HG03108 (cell line): ENCODE results near the gene PLD1.
"Not testable (repeated sequence)": the region's sequence is repeated elsewhere in the genome, so short reads cannot be mapped to it uniquely, and the experiment has no call there.

Source experiments
- ATAC-seq: cut with Tn5 transposase; IDR thresholded peaks from one replicate; pipeline ENCODE4 v1.9.1; 2021; ENCODE audit warnings: moderate library complexity; ENCODE audit not compliant: unreplicated experiment

Gene PLD1

DNA sequence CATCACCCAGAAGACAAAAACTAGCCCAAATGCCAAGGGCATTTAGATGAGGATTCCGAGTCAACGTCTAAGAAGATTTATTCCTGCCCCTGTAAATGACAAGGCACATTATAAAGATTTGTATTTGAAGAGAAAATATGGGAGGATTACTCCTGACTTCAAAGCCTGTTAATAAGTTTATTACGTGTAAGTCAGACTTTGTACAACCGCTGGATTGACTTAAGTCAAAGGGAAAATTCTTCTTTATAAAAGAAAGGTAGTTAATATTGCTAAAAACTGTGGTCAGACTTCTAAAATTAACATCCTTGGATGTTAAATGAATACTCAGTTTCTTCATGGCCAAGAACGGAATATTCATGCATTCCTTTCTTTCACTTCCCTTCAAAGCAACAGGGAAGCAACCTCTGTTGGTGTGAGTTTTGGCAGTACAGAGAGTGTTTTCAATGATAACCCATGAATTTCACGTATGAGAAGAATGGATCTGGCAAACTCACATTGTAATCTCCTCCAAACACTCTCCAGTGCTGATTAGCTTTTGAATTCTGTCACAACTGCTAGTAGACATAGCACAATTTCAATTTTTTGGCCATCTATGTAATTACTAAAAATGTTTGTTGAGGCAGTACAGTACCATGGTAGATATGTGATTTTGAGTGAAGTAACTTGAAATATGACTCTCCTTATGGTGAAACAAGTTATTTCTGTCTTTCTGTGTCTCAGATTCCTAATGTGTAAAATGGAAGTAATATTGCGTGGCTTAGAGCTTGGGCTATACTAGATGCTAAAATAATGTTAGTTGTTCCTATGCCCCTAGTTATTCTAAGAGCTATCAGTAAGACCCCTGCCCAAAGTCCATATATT lies 62.0 kb downstream of the PLD1 start:
- no peak for ATAC-seq

DNA sequence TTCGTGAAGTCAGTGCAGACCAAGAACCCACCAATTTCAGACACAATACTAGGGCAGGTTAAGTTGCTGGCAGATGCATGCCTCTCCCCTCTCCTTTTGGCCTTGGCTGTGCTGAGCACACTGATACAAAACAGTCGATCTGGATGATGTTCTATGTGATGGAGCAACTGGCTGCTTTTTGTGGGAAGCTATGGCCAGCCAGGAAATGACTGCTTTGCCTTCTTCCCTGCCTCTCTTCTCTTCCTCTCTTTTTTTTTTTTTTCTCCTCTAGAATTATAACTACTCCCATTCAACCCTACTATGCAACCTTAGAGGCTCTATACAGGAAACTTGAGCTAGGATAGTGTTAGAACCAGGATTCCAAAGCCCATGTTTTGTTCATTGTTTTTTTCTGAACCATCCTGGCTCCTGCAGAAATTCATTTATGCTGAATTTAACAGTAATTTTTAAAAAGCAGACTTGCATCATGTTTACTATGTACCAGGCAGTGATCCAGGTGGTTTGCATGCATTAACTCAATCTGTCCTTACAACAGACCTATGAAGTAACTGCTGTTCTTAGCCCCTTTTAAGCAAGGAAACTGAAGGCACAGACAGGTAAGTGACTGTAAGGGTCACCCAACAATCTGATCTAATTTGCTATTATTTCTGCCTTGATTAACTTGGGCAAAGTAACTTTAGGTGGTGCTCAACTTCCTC lies 62.9 kb downstream of the PLD1 start:
- ATAC-seq, result no peak

GRCh38 chr3:171746320-171747222 lies 63.7 kb downstream of the PLD1 start:
- ATAC-seq, result not testable (repeated sequence)

GRCh38 chr3:171745577-171746319 lies 64.5 kb downstream of the PLD1 start:
- ATAC-seq, result no peak

DNA sequence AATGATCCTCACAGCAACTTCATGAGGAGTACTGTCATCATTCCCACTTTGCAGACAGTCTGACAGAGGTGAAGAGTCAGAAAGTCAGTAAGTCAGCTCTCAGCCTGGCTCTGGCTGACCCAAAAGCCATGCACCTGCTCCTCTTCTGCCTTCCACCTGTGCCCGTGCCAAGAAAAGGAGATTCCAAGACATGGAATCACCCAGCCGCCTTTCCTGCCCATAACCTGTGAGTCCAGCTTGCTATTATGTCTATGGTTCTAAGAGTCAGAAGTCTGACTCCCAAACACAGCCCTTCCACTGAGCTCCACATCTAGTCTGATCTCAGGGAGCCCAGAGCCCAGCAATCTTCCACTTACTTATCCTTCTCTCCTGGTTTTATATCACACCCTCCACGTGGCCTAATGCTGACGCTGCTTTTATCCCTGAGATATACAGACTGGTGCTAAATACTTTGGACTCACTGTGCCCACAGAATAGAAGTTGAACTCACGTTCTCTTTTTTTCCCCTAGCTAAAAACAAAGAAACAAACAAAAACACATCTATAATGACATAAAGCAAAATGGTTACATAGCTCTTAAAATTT lies 66.0 kb downstream of the PLD1 start:
- no peak for ATAC-seq

DNA sequence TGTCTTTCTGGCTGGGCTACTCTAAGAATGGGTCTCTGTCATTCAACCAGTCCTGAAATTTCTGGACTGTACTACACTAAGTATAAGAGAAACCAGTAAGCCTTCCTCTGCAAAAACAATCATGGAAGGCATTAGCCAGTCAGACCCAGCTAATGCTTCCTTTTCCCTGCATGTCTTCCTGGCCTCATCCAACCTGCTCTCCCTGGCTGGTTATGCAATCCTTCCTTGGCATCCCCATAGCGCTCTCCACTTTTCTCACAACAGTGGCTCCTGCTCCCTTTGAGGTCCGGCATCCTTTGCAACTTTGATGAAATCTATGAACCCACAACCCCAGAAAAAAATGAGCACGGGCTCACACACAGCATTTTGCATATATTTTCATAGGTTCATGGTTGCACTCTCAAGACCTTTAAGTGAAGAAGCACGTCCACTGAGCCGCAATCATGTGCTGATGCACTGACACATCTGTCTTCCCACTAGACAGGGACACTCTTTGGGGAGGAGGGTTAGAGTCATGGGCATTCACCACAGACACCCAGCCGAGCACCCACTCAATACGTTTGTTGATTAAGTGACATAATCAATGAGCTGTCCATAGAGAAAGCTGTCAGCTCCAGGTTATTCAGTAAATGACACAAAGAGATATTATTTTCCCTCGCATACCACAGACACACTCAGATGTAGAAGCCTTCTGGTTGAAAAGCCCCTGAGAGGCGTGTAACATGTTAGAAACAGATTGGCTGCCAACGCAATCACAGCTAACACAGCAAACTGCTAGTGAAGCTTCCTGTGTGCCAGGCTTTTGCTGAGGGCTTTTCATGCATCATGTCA lies 66.7 kb downstream of the PLD1 start:
- no peak for ATAC-seq

DNA sequence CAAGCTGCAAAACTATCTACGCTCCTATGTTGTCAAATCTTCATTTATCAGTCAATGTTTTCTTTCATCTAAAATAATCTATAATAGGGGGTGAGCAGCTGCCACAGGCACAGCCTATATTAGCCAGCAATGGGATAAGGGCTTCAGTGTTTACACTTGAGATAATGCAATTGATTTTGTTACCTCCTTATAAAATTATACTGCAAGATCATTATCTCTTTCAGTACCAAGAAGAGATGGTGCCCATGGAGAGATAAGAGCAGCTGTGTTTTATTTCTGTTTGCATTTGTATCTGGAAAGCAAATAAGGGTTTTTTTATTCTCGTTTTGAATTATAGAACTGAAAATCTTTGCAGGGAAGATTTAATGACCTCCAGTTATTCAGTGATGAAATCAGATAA lies 68.9 kb downstream of the PLD1 start:
- no peak for ATAC-seq

GRCh38 chr3:171736556-171736955 lies 73.7 kb downstream of the PLD1 start:
- no peak for ATAC-seq

- no peak for ATAC-seq
These were observed 76.7 kb downstream of the PLD1 start for GRCh38 chr3:171733561-171733960.

DNA sequence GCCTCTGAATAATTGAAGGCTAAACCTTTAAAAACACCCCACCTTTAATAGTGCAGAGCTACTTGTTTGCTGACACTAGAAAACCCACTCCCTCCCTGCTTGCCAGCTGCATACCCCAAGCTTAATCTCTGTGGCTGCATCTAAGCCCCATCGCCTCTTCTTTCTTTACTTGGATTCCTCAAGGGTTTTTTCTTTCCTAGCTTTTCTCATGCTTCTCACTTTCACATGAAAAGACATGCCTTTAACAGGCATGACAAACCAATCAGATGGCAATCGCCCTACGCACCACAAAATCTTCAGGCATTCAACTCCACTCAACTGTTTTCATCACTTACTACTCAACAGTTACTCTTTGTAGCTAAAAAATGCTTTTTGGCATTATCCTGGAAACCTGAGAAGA lies 77.5 kb downstream of the PLD1 start:
- ATAC-seq, result no peak

GRCh38 chr3:171731691-171732090 lies 78.6 kb downstream of the PLD1 start:
- no peak for ATAC-seq

DNA sequence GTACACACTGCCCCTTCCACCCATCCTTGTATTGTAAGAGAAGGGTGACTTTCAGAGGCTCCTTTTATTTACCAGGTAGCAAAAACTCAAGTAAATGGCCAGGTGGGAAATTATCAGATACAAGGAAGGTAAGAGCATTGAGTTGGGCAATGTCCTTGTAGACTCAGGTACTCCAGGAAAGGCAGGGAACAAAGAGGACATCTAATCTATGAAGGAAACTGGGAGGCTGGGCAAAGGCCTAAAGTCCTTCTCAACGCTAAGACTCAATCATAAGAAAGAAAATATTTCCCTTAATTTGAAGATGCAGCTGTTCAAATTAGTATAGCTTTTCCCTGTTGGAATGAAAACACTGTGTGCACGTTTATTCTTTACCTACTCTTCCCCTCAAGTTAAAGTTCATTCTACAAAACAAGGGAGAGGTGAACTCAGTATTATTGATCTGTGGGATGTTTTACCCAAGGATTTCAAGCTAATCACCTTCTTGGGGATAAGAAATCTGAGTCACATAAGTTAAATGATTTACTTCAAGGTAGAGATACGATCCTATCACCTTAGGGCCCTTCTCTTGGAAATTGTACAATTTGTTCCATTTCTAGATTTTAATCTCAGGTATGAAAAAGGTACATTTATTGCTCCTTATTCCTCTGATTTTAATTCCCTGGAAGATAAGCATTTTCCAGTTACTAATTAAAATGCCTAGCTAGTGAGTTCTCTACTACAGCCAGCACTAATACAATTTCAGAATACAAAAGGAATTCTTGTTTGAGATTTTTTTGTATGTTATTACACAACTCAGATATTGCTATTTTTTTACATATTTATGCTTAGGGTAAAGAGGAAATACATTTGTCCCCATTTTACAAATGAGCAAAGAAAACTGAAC lies 80.6 kb downstream of the PLD1 start:
- ATAC-seq, result no peak

- ATAC-seq, result no peak
These were observed 83.0 kb downstream of the PLD1 start for GRCh38 chr3:171727288-171727687.

- ATAC-seq, result no peak
These were observed 91.6 kb downstream of the PLD1 start for GRCh38 chr3:171718493-171719185.

GRCh38 chr3:171715155-171715554 lies 95.1 kb downstream of the PLD1 start:
- no peak for ATAC-seq

DNA sequence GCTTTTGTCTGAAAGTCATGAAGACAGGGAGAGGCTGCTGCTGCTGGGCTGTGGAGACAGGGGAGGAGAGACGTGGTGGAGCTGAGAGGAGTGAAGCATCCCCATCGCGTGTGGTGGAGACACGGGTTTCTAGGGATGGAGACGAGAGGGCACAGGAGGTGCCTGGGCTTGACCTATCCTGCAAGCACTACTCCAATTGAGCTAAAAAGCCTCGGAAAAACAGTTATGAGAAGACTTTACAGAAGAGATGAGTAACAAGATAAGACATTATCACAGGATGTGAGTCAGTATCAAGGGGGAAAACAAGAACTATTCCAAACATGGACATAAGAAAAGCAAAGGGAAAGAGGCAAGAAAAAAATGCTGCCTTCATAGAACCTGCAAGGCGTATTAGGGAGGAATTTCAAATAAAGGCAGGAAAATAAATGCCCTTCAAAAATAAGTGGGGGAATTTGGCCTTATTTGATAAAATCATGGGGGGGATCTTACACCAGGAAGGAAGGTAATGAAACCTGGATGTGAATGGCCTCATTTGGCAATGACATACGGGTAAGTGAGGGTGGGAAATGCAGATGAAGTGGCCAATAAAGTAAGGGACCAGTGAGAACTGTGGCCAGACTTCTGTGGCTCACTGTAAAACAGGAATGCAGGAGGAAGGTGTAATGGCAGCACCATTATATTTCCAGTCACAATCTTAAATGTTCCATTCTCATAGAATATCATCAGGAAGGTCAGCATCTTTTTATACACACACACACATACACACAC lies 97.9 kb downstream of the PLD1 start:
- no peak for ATAC-seq
